K562 (cell line): ENCODE measurements around the gene SLC25A21. TPM values are rescaled to one million over a fixed set of nuclear protein-coding genes. Genes with fewer than 3 reads are reported as not detected.

ENCODE experiments used
- ARNT ChIP-seq, 2 experiments: fragments of 450-650 bp; IDR thresholded peaks; 2 replicates each; pipeline ENCODE4 v1.6.1; 2016; ENCODE audit warnings: mild to moderate bottlenecking in 1 of 2
- BHLHE40 ChIP-seq: IDR thresholded peaks from 2 replicates; pipeline ENCODE4 v1.6.1; 2011; ENCODE audit warnings: low read length, improper control_type of control experiment
- EGR1 ChIP-seq: fragments of 450-650 bp; conservative IDR thresholded peaks from 2 replicates; pipeline ENCODE4 v1.6.1; 2017; ENCODE audit warnings: mild to moderate bottlenecking
- EP400 ChIP-seq: fragments of 450-650 bp; IDR thresholded peaks from 2 replicates; pipeline ENCODE4 v1.6.1; 2017; ENCODE audit warnings: antibody characterized with exemption, mild to moderate bottlenecking, moderate library complexity
- MAFG ChIP-seq: fragments of 450-650 bp; conservative IDR thresholded peaks from 2 replicates; pipeline ENCODE4 v1.6.1; 2016; ENCODE audit warnings: missing genetic modification characterization, missing compliant biosample characterization
- MYC ChIP-seq, 2 experiments: fragments of 250-450 bp in 1 of 2; sonication (Bioruptor Pico) in 1 of 2; IDR thresholded peaks; 2 replicates each; pipeline versions ENCODE4 v1.5.1 to v1.6.1; 2012 to 2021; ENCODE audit warnings: low read depth in 2 of 2, borderline replicate concordance in 1 of 2, improper control_type of control experiment in 1 of 2, low read length in 1 of 2, mild to moderate bottlenecking in 1 of 2, moderate library complexity in 1 of 2
- PHF20 ChIP-seq: fragments of 450-650 bp; IDR thresholded peaks from 2 replicates; pipeline ENCODE4 v1.6.1; 2018; ENCODE audit not compliant: partially characterized antibody
- PTBP1 ChIP-seq: fragments of 200-400 bp; formaldehyde crosslinking; IDR thresholded peaks from 2 replicates; pipeline ENCODE4 v1.6.1; 2017; ENCODE audit warnings: low read depth, low read length
- RBBP5 ChIP-seq: fragments of 200-600 bp; sonication (generic); IDR thresholded peaks from 2 replicates; pipeline ENCODE4 v1.6.1; 2012; ENCODE audit warnings: borderline replicate concordance, mild to moderate bottlenecking, low read length, control low read depth, inconsistent platforms; ENCODE audit not compliant: insufficient read depth, poor library complexity, severe bottlenecking
- SOX6 ChIP-seq: fragments of 450-650 bp; IDR thresholded peaks from 2 replicates; pipeline ENCODE4 v1.6.1; 2014; ENCODE audit warnings: mild to moderate bottlenecking
- TEAD2 ChIP-seq: fragments of 450-650 bp; IDR thresholded peaks from 2 replicates; pipeline ENCODE4 v1.6.1; 2016; ENCODE audit warnings: missing genetic modification characterization, control low read depth, missing compliant biosample characterization
- XRCC4 ChIP-seq: IDR thresholded peaks from one replicate; pipeline ENCODE4 v1.6.1; 2011; ENCODE audit not compliant: insufficient read depth, insufficient read length; ENCODE audit errors: extremely low read depth
- ZBTB8A ChIP-seq: fragments of 450-650 bp; IDR thresholded peaks from 2 replicates; pipeline ENCODE4 v1.6.1; 2018; ENCODE audit warnings: mild to moderate bottlenecking, moderate library complexity; ENCODE audit not compliant: partially characterized antibody
- ZNF174 ChIP-seq: fragments of 250-450 bp; sonication (Bioruptor Pico); IDR thresholded peaks from 2 replicates; pipeline ENCODE4 v1.4.0; 2020; ENCODE audit warnings: mild to moderate bottlenecking
- ZNF184 ChIP-seq: sonication (generic); formaldehyde crosslinking; IDR thresholded peaks from 2 replicates; pipeline ENCODE4 v1.5.0; 2020; ENCODE audit warnings: missing genetic modification reagents
- ZNF384 ChIP-seq: IDR thresholded peaks from 2 replicates; pipeline ENCODE4 v1.6.1; 2012; ENCODE audit warnings: low read depth, low read length, improper control_type of control experiment
- polyA plus RNA-seq, 8 experiments: library from polyadenylated mRNA; depleted of rRNA in 4 of 8; stranded (reverse) in 5 of 8; unstranded in 3 of 8; fragments of >200 nt; fragmentation: Nextera tagmentation in 2 of 8; fragmentation: Illumina TruSeq in 1 of 8; extraction: Ambion mirVana in 2 of 8; extraction: Trizol in 1 of 8; gene quantifications; 2 replicates each; pipeline versions ENCODE4 v1.2.1 to v1.2.3, GENCODE V29; 2011 to 2014; ENCODE audit warnings: inconsistent platforms in 1 of 8, missing spikeins in 1 of 8
- total RNA-seq, 7 experiments: library from RNA; depleted of rRNA in 6 of 7; stranded (reverse); fragments of >200 nt in 6 of 7; fragmentation: Illumina TruSeq in 2 of 7; extraction: Trizol in 2 of 7; gene quantifications; 2 replicates each; pipeline versions ENCODE4 v1.2.1 to v1.2.3, GENCODE V29; 2011 to 2021; ENCODE audit warnings: low replicate concordance in 1 of 7
- TF ChIP-seq, protein P1 (sequence below): sonication (generic); formaldehyde crosslinking; IDR thresholded peaks from 2 replicates; pipeline ENCODE4 v1.8.1; 2023; ENCODE audit warnings: mild to moderate bottlenecking, missing genetic modification reagents
- TF ChIP-seq, protein P2 (sequence below), 2 experiments: IDR thresholded peaks; 2 replicates each; pipeline ENCODE4 v1.6.1; 2012; ENCODE audit warnings: improper control_type of control experiment in 2 of 2, low read depth in 2 of 2, low read length in 2 of 2, borderline replicate concordance in 1 of 2
- TF ChIP-seq, protein P3 (sequence below), 2 experiments: IDR thresholded peaks; 2 replicates each; pipeline ENCODE4 v1.6.1; 2011; ENCODE audit warnings: borderline replicate concordance in 1 of 2, control low read depth in 1 of 2, low read depth in 1 of 2, low read length in 1 of 2, mild to moderate bottlenecking in 1 of 2, mixed read lengths in 1 of 2, moderate library complexity in 1 of 2; ENCODE audit not compliant: insufficient read depth in 1 of 2, insufficient read length in 1 of 2, poor library complexity in 1 of 2, severe bottlenecking in 1 of 2; ENCODE audit errors: extremely low read depth in 1 of 2

SLC25A21 gene
- total and polyA plus RNA-seq, 9 of the 15 experiments (the other 6 are each of a cell fraction or from before 2014, with no cell fraction given) = 15.2 to 46.7 (median 28.7) TPM

GRCh38 chr14:37172024-37172869 is at the start of gene SLC25A21 (continued):
- no peak for TF ChIP-seq ZBTB8A
- peak; percentile 77 for TF ChIP-seq RBBP5
- TF ChIP-seq MAFG = no peak
- no peak for TF ChIP-seq BHLHE40
- no peak for TF ChIP-seq ZNF384
- no peak for TF ChIP-seq ARNT (IDR thresholded peaks at IDR 0.05)
- 0 out of 2 replicates have a peak, but pooled peaks have one; percentile 61 for TF ChIP-seq EGR1
- no peak for TF ChIP-seq ZNF174 (CRISPR knock-in tag)
- TF ChIP-seq, protein P1, sequence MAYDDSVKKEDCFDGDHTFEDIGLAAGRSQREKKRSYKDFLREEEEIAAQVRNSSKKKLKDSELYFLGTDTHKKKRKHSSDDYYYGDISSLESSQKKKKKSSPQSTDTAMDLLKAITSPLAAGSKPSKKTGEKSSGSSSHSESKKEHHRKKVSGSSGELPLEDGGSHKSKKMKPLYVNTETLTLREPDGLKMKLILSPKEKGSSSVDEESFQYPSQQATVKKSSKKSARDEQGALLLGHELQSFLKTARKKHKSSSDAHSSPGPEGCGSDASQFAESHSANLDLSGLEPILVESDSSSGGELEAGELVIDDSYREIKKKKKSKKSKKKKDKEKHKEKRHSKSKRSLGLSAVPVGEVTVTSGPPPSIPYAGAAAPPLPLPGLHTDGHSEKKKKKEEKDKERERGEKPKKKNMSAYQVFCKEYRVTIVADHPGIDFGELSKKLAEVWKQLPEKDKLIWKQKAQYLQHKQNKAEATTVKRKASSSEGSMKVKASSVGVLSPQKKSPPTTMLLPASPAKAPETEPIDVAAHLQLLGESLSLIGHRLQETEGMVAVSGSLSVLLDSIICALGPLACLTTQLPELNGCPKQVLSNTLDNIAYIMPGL (CRISPR knock-in tag) = 0 out of 2 replicates have a peak, but pooled peaks have one; percentile 38
- TF ChIP-seq ZNF184 (CRISPR knock-in tag) = no peak
- TF ChIP-seq, protein P2, sequence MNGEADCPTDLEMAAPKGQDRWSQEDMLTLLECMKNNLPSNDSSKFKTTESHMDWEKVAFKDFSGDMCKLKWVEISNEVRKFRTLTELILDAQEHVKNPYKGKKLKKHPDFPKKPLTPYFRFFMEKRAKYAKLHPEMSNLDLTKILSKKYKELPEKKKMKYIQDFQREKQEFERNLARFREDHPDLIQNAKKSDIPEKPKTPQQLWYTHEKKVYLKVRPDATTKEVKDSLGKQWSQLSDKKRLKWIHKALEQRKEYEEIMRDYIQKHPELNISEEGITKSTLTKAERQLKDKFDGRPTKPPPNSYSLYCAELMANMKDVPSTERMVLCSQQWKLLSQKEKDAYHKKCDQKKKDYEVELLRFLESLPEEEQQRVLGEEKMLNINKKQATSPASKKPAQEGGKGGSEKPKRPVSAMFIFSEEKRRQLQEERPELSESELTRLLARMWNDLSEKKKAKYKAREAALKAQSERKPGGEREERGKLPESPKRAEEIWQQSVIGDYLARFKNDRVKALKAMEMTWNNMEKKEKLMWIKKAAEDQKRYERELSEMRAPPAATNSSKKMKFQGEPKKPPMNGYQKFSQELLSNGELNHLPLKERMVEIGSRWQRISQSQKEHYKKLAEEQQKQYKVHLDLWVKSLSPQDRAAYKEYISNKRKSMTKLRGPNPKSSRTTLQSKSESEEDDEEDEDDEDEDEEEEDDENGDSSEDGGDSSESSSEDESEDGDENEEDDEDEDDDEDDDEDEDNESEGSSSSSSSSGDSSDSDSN (IDR thresholded peaks at IDR 0.05; ENCODE audit: borderline replicate concordance in 1 of 2, low read depth in 2 of 2, low read length in 2 of 2) = peak; percentile 92; a peak in 3 of 4 replicates
- no peak for TF ChIP-seq PTBP1
- TF ChIP-seq XRCC4 = no peak
- TF ChIP-seq EP400 = peak; percentile 70
- TF ChIP-seq, protein P3, sequence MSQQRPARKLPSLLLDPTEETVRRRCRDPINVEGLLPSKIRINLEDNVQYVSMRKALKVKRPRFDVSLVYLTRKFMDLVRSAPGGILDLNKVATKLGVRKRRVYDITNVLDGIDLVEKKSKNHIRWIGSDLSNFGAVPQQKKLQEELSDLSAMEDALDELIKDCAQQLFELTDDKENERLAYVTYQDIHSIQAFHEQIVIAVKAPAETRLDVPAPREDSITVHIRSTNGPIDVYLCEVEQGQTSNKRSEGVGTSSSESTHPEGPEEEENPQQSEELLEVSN (IDR thresholded peaks at IDR 0.05; ENCODE audit: borderline replicate concordance in 1 of 2, extremely low read depth in 1 of 2, insufficient read depth in 1 of 2, insufficient read length in 1 of 2, low read depth in 1 of 2, low read length in 1 of 2, poor library complexity in 1 of 2, severe bottlenecking in 1 of 2) = peak in 1 of 2 experiments; percentile 23
- TF ChIP-seq TEAD2 = no peak
- peak; percentile 37; the same call in 1 of the 2 replicates for TF ChIP-seq MYC (IDR thresholded peaks at IDR 0.05; ENCODE audit: low read depth, low read length)
- peak; percentile 76; the same call in 1 of the 2 replicates for TF ChIP-seq MYC (CRISPR knock-in tag; IDR thresholded peaks at IDR 0.05; ENCODE audit: borderline replicate concordance, low read depth)
- TF ChIP-seq PHF20 = peak; percentile 0
- peak; percentile 36; the same call in 1 of the 2 replicates for TF ChIP-seq SOX6
